Activated naive CD4-positive, alpha-beta T cell treated with Interleukin-2 at 50 U/mL for 16 hours (primary cell): ENCODE results near the gene SLC1A4.
"Not testable (repeated sequence)": the region's sequence is repeated elsewhere in the genome, so short reads cannot be mapped to it uniquely, and the experiment has no call there.

Experiments
- DNase-seq: peaks from one replicate; pipeline ENCODE4 v3.0.0-alpha.2; 2020

The SLC1A4 gene

DNA sequence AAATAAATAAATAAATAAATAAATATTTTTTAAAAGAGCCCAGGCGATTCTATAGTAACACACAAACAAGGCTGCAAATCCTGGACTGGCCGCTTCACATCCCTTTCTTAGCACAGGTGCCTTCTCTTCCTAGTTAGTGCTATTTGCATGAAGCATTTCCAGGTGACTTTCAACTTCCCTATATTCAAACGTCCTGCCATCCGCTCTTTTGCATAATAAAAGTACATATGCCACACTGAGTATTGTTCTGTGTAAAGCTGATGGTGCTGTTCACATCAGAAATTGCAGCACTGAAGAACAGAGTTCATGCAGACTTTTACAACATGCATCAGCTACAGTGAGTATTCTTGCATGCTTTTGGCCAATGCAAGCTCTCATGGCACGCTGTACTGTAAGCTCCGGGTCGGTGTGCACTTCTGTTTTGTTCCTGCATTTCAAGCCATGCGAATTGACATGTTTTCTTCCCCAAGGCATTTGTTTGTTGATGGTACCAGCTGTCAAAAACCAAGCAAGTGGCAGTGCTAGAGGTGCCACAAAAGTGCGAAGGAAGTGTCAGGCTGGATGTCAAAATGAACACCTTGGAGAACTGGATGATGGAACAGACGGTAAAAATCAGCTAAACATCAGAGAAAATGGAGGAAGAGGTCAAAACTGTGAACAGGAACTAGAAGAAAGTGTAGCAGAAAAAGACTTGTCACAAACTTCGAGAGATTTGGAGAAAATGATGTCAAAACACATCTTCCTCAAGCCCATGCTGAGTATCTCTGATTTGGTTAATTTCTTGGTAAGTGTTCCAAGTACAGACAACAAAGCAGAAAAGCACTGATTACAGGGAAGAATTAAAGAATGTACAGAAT lies 41.5 kb downstream of the SLC1A4 start:
- no peak for DNase-seq

DNA sequence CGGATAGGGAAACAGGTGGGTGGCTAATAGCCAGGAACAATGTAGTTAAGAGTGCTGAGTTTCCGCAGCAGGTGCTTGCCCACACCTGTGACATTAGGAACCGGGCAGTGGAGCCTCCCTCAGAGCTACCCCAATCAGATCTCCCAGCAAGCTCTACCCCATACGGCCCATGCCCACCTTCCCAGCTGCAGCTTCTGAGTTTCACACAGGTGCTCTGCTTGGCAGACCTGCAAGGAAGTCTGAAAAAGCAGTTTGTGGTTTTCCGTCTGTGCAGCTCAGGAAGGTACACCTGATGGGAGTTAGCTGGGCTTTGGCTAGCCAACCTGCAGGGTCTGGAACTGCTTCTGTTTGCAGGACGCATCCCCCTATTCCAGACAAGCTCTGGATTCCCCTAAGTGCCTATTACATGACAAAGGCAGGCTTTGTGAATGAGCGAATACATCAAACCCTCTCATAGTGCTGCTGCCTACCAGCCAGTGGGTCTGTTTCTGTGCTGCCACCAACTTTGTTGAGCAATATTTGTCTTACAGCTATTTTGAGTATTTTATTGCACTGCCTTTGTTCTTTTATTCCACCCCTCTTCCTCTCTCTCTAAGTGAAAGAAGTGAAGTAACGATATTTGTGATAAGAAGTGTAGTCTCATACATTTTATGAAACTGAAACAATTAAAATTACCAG lies 42.3 kb downstream of the SLC1A4 start:
- no peak for DNase-seq

DNA sequence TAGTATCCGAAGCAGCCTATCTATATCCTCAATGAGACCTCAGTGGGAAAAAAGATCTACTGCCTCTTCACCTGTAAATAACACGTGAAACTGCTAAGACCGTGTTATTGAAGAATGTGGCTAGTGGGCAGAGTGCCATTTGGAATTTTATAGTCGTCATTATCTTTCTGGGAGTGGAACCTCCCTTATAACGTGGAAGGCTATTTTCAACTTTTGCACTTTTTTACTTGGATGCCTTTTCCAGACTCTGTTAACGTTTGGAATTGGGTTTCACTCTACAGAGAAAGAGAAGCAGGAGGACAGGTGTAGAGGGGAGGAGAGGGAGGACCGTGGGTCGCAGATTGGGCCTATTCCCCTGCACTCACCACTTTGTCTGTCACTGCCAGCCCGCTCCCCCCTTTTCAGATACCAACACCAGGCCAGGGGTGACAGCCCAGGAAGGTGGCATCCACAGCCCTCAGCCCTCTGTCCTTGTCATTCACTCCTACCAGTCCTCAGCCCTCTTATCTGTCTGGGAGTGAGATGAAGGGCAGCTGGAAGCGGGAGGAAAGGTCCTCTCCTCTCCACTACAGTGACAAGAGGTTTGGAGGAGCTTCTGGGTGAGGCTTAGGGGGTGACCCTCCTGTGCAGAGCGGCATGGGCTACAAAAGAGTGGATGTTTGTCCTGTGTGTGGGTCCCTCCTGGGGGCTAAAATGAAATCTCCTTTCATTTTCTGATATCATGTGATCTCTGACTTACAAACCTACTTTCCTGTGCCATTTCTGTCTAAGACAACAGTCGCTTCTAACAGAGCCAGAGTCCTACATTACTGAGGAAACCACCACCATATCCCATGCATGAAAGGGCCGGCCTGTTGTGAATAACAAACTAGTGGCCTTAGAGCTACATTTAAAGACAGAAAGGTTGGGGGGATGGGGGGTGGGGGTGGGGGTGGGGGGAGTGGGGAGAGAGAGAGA lies 43.1 kb downstream of the SLC1A4 start:
- no peak for DNase-seq

DNA sequence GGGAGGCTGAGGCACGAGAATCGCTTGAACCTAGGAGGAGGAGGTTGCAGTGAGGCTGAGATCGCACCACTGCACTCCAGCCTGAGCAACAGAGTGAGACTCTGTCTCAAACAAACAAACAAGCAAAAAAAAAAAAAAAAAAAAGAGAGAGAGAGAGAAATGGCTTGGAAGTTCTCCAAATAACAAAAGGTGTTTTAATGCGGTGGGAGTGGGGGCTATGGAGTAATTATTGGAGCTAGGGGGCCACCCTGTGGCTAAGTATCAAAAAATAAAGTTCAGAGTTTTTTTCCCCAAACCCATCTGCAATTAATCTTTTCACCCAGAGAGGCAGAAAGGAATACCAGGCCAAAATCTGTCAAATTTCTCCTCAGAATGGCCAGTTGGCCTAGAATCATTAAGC lies 44.0 kb downstream of the SLC1A4 start:
- no peak for DNase-seq

DNA sequence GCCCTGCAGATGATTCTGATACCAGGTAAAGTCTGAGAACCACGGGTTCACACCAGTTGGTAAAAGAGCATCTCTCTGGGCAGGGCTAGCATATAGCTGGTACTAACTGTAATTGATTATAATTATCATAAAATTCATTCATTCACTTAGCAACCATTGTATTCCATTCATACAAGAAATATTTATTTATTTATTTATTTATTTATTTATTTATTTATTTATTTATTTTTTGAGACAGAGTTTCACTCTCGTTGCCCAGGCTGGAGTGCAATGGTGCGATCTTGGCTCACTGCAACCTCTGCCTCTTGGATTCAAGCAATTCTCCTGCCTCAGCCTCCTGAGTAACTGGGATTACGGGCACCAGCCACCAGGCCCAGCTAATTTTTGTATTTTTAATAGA lies 44.5 kb downstream of the SLC1A4 start:
- DNase-seq, result not testable (repeated sequence)

DNA sequence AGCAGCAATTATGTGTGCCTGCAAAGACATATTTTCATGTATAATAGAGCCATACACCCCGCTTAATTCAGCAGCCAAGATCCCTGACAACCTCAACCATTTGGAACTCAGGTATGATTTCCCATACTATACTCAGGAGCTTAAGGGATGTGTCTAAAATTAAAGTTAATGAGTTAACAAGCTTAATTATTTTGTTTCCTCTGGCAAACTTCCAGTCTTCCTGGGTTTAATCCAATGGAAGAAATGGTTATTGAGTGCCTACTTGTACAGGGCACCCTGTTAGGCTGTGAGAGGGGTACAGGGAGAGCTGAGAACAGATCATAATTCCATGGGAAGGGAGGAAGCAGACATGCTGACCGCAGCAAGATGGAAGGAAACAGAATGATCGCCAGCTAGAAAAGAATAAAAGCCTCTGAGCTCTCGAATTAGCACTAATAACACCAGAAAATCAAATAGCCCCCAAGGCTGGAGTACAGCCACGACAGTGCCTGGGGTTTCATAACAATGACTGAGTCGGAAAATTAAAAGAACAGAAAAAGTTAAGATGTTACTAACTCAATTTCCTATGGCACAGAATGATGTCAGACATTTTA lies 46.2 kb downstream of the SLC1A4 start:
- DNase-seq, result no peak

DNA sequence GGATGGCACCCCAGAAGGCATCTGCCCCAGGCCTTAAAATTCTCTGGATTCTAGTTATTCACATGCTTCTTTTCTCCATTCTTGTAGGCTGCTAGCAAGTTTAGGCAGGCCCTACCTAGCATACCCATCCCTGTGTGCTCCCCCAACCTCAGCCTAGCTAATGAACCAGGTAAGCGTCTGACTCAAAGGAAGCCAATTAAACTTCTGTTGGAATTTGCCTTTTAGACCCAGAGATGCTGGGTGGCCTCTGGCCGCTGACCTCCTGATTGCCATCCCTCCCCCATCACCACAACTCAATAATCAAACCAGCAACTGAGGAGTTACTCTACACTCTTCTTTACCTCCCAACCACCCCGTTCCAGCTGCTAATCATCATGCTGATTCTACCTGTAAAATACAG lies 48.0 kb downstream of the SLC1A4 start:
- DNase-seq, result no peak

DNA sequence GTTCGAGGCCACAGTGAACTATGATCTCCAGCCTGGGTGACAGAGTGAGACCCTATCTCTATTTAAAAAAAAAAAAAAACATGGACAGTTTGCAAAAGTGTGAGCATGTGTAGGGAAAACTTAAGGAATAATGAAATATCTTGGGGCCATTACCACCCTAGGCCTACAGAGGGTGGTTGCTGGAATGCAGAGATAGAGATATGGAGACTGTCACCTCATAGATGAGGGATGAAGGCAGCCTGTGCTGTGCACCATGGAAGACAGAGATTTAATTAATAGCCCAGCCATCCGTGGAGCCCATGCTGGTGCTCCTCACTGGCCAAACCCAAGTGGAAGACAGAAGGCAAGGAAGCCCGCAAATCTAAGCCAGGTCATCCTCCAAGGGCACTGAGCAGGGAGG lies 50.4 kb downstream of the SLC1A4 start:
- no peak for DNase-seq

DNA sequence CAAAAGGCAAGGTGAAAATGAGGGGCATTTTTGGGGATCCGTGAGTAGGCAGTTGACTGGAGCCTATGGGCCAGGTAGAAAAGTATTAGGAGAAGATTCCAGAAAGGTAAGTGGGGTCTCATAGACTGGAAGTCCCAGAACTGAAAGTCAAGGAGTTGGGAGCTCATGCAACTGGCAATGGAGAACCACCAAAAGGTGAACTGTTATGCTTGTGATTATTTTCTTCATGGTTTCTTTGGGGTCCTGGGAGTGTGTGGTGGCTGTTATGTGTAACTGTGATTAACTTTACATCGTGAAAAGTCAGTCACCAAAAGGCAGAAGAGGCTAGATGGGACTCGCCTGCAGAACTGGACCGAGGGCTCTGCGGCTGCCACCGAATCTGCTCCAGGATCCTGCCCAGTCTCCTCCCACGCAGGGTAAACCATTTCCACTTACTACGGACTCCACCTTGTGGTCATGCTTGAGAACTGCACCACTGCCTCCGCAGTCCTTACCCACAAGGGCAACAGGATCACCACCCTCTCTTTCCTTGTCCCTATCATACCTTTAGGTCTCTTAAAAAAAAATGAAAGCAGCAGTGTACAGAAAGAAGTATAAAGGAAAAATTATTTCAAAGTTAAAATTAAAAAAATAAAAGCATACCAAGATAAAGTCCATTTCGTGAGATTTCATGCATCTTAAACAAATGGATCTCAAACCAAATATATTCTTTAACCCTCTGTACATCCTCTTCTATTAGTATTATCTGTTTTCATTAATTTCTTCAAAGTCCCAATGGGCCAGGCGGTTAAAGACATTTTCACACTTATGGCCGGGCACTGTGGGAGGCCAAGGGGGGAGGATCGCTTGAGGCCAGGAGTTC lies 51.4 kb downstream of the SLC1A4 start:
- peak; percentile 76 for DNase-seq

DNA sequence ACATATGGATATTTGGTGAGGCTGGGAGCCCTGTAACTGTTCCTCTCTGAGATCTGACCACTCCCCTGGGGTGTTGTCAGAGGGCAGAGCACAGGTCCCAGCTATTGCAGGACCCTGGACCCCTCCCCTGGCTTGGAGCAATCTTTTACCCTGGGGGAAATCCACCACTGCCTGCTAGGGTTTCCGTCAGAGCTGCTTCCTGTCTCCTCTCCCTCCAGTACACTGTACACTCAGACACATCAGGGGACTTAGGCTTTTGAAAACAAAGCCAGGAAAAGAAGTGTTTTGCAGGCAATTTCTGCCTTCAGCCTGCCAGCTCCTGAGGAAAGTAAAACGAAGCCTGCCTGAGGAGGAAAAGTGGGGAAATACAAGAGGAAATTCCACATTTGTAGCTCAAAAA lies 53.8 kb downstream of the SLC1A4 start:
- DNase-seq, result no peak

DNA sequence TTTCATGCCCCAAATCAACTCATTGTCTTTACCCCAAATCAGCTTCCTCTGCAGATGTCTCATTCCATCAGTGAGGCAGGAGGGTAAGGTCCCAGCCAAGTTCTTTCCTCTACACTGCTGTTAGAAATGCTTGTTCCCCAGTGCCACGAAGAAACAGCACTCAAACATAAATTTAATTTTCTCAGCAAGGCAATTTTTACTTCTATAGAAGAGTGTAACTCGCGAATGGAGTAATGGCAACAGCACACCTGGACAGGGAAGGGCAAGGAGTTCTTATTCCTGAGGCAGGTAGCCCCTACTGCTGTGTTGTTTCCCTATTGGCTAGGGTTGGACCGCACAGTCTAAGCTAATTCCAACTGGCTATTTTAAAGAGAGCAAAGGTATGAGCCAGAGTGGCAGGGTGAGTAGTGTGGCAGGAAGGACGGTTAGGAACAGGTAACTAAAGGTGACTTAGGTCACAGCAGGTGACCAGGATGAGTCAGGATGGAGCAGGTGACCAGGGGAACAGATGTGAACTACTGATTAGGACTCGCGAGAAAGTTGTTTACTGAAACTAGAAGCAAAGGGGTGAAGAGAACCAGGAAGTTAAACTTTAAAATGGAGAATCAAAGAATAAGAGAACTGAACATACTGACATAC lies 55.0 kb downstream of the SLC1A4 start:
- DNase-seq, result no peak

DNA sequence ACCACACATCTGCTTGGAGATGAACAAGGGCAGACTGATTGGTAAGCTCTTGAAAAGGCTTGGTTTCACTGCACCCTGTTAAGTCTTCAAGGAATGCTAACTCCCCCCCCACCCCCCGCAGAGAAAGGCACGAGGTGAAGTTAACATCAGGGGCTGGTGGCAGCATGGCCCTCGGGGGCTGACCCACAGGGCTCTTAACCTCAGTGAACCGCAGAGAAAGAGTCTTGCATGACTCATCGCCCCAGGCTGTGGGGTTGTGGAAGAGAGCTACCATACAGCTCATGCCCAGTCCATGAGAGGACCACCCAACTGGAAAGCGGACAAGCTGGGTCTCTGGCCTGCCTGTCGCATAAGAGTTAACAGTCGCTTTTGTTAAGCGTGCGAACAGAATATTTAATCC lies 56.5 kb downstream of the SLC1A4 start:
- DNase-seq, result no peak

DNA sequence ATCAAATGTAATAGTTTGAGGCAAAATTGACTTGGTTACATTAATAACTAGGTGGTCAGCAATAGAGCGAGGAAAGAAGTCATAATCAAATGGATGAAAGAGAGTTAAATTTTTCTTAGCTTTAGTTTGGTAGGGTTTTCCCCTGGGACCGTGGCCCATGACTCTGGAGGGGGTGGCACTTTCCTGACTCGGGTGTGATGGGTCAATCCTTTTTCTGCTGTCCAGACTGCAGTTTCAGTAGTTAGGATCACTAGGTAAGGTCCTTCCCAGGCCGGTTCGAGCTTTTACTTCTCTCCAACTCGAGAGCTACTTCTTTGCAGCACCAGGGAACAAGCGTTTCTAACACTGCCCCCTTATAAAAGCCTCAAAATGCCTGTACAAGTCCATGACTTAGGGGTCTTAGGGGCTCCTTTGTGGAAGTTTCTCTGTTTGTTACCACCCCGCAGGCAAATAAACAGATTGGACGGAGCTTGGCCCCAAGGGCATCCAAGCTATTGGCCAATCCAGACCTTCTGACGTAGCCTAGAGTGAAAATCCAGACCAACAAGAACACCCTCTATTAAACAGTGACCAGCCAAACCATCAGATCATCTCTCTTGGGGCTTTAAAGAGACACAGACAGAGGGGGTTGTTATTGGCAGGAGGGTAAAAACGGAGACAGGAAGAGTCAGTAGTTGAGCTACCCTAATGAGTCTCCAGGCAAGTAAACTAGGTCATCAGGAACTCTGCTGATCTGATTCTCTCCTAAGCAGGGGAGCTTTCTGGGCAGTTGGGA lies 57.6 kb downstream of the SLC1A4 start:
- DNase-seq, result no peak

DNA sequence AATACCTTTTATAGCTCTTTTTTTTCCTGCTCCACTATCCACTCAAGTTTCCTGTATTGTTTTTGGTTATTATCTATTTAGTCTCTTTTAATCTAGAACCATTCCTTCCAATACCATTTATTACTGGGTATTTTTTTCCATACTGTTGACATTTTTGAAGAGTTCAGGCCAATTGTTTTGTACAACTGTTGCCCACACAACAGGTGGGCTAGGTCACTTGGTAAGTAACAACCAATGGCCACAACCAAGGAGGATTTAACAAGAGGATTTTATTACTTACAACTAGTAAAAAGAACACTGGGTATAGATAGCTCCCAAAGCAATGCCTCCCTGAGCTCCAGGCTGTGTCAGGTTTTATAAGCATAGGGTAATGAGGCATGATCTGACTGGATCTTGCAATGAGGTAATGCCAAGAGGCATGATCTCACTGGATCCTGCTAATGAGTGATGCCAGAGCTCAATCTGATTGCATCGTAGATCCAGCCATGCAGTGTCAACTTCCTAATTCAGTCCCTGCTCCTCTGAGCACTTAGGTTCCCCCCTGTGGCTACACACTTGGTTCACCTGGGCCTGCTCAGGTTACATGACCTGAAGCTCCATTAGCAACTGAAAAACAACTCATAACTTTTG lies 59.9 kb downstream of the SLC1A4 start:
- DNase-seq, result no peak

DNA sequence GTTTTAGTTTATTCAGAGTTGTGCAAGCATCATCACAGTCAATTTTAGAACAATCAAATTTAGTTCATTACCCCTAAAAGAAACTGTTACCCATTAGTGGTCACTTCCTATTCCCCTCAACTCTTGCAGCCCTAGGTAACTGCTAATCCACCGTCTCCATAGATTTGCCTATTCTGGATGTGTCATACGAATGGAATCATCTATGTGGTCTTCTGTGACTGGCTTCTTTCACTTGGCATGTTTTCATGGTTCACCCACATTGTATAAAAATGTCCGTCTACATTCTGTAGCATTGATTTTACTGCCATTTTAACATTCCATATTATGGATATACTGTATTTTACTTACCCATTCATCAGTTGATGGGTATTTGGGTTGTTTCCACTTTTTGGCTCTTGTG lies 61.7 kb downstream of the SLC1A4 start:
- no peak for DNase-seq

DNA sequence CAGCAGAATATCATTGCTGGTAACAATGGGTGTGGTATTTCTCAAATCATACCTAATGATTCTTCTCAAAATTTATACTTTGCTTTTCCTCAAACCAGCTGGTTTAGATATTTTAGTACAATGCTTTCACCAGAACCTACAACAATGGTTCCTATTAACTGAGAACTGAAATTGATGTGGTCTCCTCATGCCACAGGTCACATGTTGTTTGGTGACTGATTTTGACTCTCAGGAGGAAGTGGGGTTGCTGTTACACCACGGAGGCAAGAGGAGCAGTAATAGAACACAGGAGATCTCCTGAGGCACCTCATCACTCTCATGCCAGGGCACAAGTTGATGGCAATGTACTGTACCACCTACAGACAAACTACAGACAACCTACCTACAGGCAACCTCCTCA lies 64.0 kb downstream of the SLC1A4 start:
- no peak for DNase-seq

DNA sequence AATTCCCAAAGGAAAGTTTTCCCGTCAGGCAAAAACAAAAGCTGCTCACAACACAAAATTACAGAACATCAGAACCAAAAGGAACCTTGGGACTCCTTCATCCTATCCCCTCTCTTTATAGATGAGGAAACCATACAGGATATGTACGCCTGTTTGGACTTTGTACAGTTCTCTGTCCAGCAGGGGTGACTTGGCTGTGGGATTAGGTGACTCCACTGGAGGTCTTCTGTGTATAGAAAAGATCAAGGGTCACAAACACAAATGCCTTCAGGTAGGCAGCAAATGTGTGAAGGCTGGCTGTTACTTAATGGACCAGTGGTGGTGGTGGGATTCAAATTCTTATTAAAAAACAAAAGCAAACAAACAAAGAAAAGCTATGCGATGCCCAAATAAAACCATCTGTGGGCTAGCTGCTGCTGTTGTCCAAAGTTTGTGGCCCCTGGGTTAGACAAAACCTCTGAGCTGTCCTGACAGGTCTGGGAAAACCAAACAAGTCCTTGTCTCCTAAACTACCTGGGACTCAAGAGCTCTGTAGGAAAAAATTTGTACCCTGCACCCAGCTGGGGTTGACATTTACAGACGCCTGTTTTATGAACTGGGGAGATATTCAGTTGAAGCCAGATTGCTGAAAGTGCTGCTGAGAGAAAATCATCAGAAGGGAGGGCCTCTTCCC lies 65.7 kb downstream of the SLC1A4 start:
- no peak for DNase-seq

DNA sequence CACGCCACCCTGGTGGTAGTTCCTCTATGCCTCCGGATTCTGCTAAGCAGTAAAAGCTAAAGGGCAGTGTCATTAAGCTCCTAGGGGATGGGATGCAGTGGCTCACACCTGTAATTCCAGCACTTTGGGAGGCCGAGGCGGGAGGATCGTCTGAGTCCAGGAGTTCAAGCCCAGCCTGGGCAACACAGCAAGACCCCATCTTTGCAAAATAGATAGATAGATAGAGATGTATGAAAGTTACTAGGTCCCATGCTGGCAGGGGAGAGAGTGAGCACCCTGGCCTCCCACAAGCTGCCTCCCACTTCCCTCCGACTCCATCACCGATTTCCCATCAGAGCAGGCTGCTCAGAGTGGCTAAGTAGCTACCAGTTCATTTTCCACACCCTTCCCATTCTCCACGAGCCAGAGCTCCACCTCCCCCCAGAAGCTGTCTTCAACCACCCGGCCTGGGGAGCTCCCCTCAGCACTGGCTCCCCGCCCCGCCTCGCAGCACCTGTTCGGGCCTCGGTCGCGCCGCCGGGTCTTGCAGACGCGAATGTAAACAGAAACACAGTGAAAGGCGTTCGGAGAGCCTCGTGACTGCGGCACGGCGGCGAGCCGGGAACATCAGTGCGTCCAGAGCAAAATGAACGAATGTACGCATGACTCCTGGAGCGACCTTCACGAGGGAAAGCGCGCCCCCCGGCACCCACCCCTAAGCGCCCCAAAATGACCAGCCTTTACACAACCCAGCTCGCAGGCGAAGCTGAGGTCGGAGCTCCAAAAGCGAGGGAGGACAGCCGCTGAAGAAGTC lies 66.4 kb downstream of the SLC1A4 start:
- no peak for DNase-seq
